Measurements from ENCODE around the gene PAFAH1B2.

Gene PAFAH1B2

GRCh38 chr11:117217141-117218084 lies 73.3 kb downstream of the PAFAH1B2 start:
- in situ Hi-C loops (cut with MboI; ENCODE audit: low sequenced_read_pairs), result no loop called here
- no peak overlapping the region for H3K4me3 ChIP-seq
- H3K36me3 ChIP-seq (replicated peaks), result peaks cover 53% of the 10 kb centered on the region
- H3K4me1 ChIP-seq, result no peaks in the 10 kb centered on the region
- H3K9me3 ChIP-seq, result no peaks in the 10 kb centered on the region
- H3K27me3 ChIP-seq (ENCODE audit: low read depth), result no peaks in the 10 kb centered on the region
- no peak for DNase-seq (ENCODE audit: low spot score in 2 of 2)

- Histone ChIP-seq H3K36me3 (replicated peaks) (peaks cover 53% of the 10 kb centered on the region), H3K4me1 (no peaks in the 10 kb centered on the region), H3K4me3 (no peak overlapping the region), H3K27me3 (ENCODE audit: low read depth) (no peaks in the 10 kb centered on the region), H3K9me3 (no peaks in the 10 kb centered on the region)
- in situ Hi-C loops (cut with MboI; ENCODE audit: low sequenced_read_pairs), result no loop called here
- no peak for DNase-seq (ENCODE audit: low spot score in 2 of 2)
Observed at GRCh38 chr11:117218133-117218915, 74.2 kb downstream of the PAFAH1B2 start.

- no peak for DNase-seq (ENCODE audit: low spot score in 2 of 2)
- in situ Hi-C loops (cut with MboI; ENCODE audit: low sequenced_read_pairs), result no loop called here
- Histone ChIP-seq H3K27me3 (ENCODE audit: low read depth) (no peaks in the 10 kb centered on the region), H3K9me3 (no peaks in the 10 kb centered on the region), H3K36me3 (replicated peaks) (peaks cover 56% of the 10 kb centered on the region), H3K4me1 (no peaks in the 10 kb centered on the region), H3K4me3 (no peak overlapping the region)
Observed at GRCh38 chr11:117219001-117219400, 74.9 kb downstream of the PAFAH1B2 start.

GRCh38 chr11:117219455-117219854 lies 75.4 kb downstream of the PAFAH1B2 start:
- in situ Hi-C loops (cut with MboI; ENCODE audit: low sequenced_read_pairs), result no loop called here
- peaks cover 54% of the 10 kb centered on the region for H3K36me3 ChIP-seq (replicated peaks)

GRCh38 chr11:117219995-117220394 lies 75.9 kb downstream of the PAFAH1B2 start:
- H3K4me1 ChIP-seq, result no peaks in the 10 kb centered on the region

More at GRCh38 chr11:117219455-117219854, 75.4 kb downstream of the PAFAH1B2 start:
- Histone ChIP-seq H3K4me3 (no peak overlapping the region), H3K9me3 (no peaks in the 10 kb centered on the region), H3K27me3 (ENCODE audit: low read depth) (no peaks in the 10 kb centered on the region), H3K4me1 (no peaks in the 10 kb centered on the region)
- no peak for DNase-seq (ENCODE audit: low spot score in 2 of 2)

GRCh38 chr11:117220568-117220967 lies 76.5 kb downstream of the PAFAH1B2 start:
- DNase-seq (ENCODE audit: low spot score in 2 of 2), result no peak
- H3K9me3 ChIP-seq, result no peaks in the 10 kb centered on the region
- in situ Hi-C loops (cut with MboI; ENCODE audit: low sequenced_read_pairs), result loop anchor here (10.0 kb wide), 1 partner anchor 346 kb away; no protein-coding TSS in a partner anchor
- H3K4me1 ChIP-seq, result no peaks in the 10 kb centered on the region
- peaks cover 59% of the 10 kb centered on the region for H3K36me3 ChIP-seq (replicated peaks)
- H3K4me3 ChIP-seq, result no peak overlapping the region
- no peaks in the 10 kb centered on the region for H3K27me3 ChIP-seq (ENCODE audit: low read depth)

More at GRCh38 chr11:117219995-117220394, 75.9 kb downstream of the PAFAH1B2 start:
- in situ Hi-C loops (cut with MboI; ENCODE audit: low sequenced_read_pairs), result loop anchor here (10.0 kb wide), 1 partner anchor 345 kb away; no protein-coding TSS in a partner anchor
- Histone ChIP-seq H3K9me3 (no peaks in the 10 kb centered on the region), H3K36me3 (replicated peaks) (peaks cover 54% of the 10 kb centered on the region), H3K27me3 (ENCODE audit: low read depth) (no peaks in the 10 kb centered on the region), H3K4me3 (no peak overlapping the region)
- no peak for DNase-seq (ENCODE audit: low spot score in 2 of 2)

- Histone ChIP-seq H3K27me3 (ENCODE audit: low read depth) (no peaks in the 10 kb centered on the region), H3K4me1 (no peaks in the 10 kb centered on the region), H3K4me3 (no peak overlapping the region), H3K9me3 (no peaks in the 10 kb centered on the region), H3K36me3 (replicated peaks) (peaks cover 59% of the 10 kb centered on the region)
- in situ Hi-C loops (cut with MboI; ENCODE audit: low sequenced_read_pairs), result loop anchor here (10.0 kb wide), 1 partner anchor 346 kb away; no protein-coding TSS in a partner anchor
- no peak for DNase-seq (ENCODE audit: low spot score in 2 of 2)
Observed at GRCh38 chr11:117220999-117221774, 77.1 kb downstream of the PAFAH1B2 start.

- peaks cover 59% of the 10 kb centered on the region for H3K36me3 ChIP-seq (replicated peaks)
- H3K4me3 ChIP-seq, result no peak overlapping the region
- DNase-seq (ENCODE audit: low spot score in 2 of 2), result no peak
- H3K9me3 ChIP-seq, result no peaks in the 10 kb centered on the region
- in situ Hi-C loops (cut with MboI; ENCODE audit: low sequenced_read_pairs), result loop anchor here (10.0 kb wide), 1 partner anchor 347 kb away; no protein-coding TSS in a partner anchor
- no peaks in the 10 kb centered on the region for H3K4me1 ChIP-seq
- no peaks in the 10 kb centered on the region for H3K27me3 ChIP-seq (ENCODE audit: low read depth)
Observed at GRCh38 chr11:117221775-117222517, 77.9 kb downstream of the PAFAH1B2 start.

- Histone ChIP-seq H3K9me3 (no peaks in the 10 kb centered on the region), H3K4me3 (no peak overlapping the region), H3K4me1 (no peaks in the 10 kb centered on the region), H3K36me3 (replicated peaks) (peaks cover 60% of the 10 kb centered on the region), H3K27me3 (ENCODE audit: low read depth) (no peaks in the 10 kb centered on the region)
- no peak for DNase-seq (ENCODE audit: low spot score in 2 of 2)
- in situ Hi-C loops (cut with MboI; ENCODE audit: low sequenced_read_pairs), result loop anchor here (10.0 kb wide), 1 partner anchor 348 kb away; no protein-coding TSS in a partner anchor
Observed at GRCh38 chr11:117222991-117223740, 79.1 kb downstream of the PAFAH1B2 start.

- Histone ChIP-seq H3K27me3 (ENCODE audit: low read depth) (no peaks in the 10 kb centered on the region), H3K9me3 (no peaks in the 10 kb centered on the region), H3K36me3 (replicated peaks) (peaks cover 59% of the 10 kb centered on the region), H3K4me1 (no peaks in the 10 kb centered on the region), H3K4me3 (no peak overlapping the region)
- no peak for DNase-seq (ENCODE audit: low spot score in 2 of 2)
- in situ Hi-C loops (cut with MboI; ENCODE audit: low sequenced_read_pairs), result loop anchor here (10.0 kb wide), 1 partner anchor 349 kb away; no protein-coding TSS in a partner anchor
Observed at GRCh38 chr11:117223741-117224689, 79.9 kb downstream of the PAFAH1B2 start.

- peaks cover 64% of the 10 kb centered on the region for H3K36me3 ChIP-seq (replicated peaks)
- in situ Hi-C loops (cut with MboI; ENCODE audit: low sequenced_read_pairs), result loop anchor here (10.0 kb wide), 1 partner anchor 351 kb away; no protein-coding TSS in a partner anchor
Observed at GRCh38 chr11:117225553-117226170, 81.6 kb downstream of the PAFAH1B2 start.

More at GRCh38 chr11:117225553-117226170, 81.6 kb downstream of the PAFAH1B2 start:
- Histone ChIP-seq H3K27me3 (ENCODE audit: low read depth) (no peaks in the 10 kb centered on the region), H3K4me1 (no peaks in the 10 kb centered on the region), H3K4me3 (no peak overlapping the region), H3K9me3 (no peaks in the 10 kb centered on the region)
- no peak for DNase-seq (ENCODE audit: low spot score in 2 of 2)

All from HAP-1 (cell line).